Osteoblast (primary cell): ENCODE measurements around the gene MRPS26. TPM values are rescaled to one million over a fixed set of nuclear protein-coding genes. Genes with fewer than 3 reads are reported as not detected.

ENCODE experiments used
- DNase-seq: peaks from one replicate; pipeline ENCODE4 v3.0.0; 2011; ENCODE audit warnings: low spot score, mixed read lengths; ENCODE audit not compliant: insufficient read length; ENCODE audit errors: missing footprints
- H2AFZ ChIP-seq: 2 replicates; pipeline ENCODE4 v1.6.0; 2011; ENCODE audit warnings: mild to moderate bottlenecking, low read length
- H3K27ac ChIP-seq: 2 replicates; pipeline ENCODE4 v1.5.1; 2011; ENCODE audit warnings: mild to moderate bottlenecking, low read depth, low read length, moderate library complexity
- H3K27me3 ChIP-seq: 2 replicates; pipeline ENCODE4 v1.6.0; 2012; ENCODE audit warnings: mild to moderate bottlenecking, control low read depth, inconsistent platforms, low read length, moderate library complexity; ENCODE audit not compliant: insufficient read depth
- H3K36me3 ChIP-seq: 2 replicates; pipeline ENCODE4 v1.5.1; 2011; ENCODE audit warnings: mild to moderate bottlenecking, low read length, control low read depth, moderate library complexity; ENCODE audit not compliant: insufficient read depth
- H3K4me1 ChIP-seq: 2 replicates; pipeline ENCODE4 v1.5.1; 2011; ENCODE audit warnings: mild to moderate bottlenecking, low read length, control low read depth, moderate library complexity; ENCODE audit not compliant: insufficient read depth
- H3K4me2 ChIP-seq: 2 replicates; pipeline ENCODE4 v1.6.0; 2011; ENCODE audit warnings: mild to moderate bottlenecking, low read length; ENCODE audit not compliant: insufficient read depth
- H3K4me3 ChIP-seq: fragments of 200-600 bp; sonication (generic); 3 replicates; pipeline ENCODE4 v1.5.1; 2012; ENCODE audit warnings: mild to moderate bottlenecking, low read length, inconsistent platforms; ENCODE audit not compliant: insufficient read depth
- H3K79me2 ChIP-seq: 2 replicates; pipeline ENCODE4 v1.6.0; 2012; ENCODE audit warnings: mild to moderate bottlenecking, low read length, control low read depth, inconsistent platforms; ENCODE audit not compliant: insufficient read depth
- H3K9me3 ChIP-seq: 2 replicates; pipeline ENCODE4 v1.5.1; 2011; ENCODE audit warnings: low read depth, low read length, control low read depth
- H4K20me1 ChIP-seq: 2 replicates; pipeline ENCODE4 v1.6.0; 2012; ENCODE audit warnings: mild to moderate bottlenecking, low read length, control low read depth; ENCODE audit not compliant: insufficient read depth
- total RNA-seq: library from RNA; depleted of rRNA; stranded (reverse); fragments of >200 nt; gene quantifications from 2 replicates; pipeline ENCODE4 v1.2.3, GENCODE V29; 2012
- TF ChIP-seq, protein P1 (sequence below): IDR thresholded peaks from 2 replicates; pipeline ENCODE4 v1.5.1; 2011; ENCODE audit warnings: mild to moderate bottlenecking, low read depth, low read length, moderate library complexity; ENCODE audit errors: extremely low read depth

MRPS26 gene
- total RNA-seq, 1 donor: 21.0 TPM

GRCh38 chr20:3042625-3043024, 3.2 kb upstream of the MRPS26 start:
- Histone ChIP-seq H3K9me3 (no peaks in the 10 kb centered on the region), H3K4me2 (no peak overlapping the region), H4K20me1 (no peaks in the 10 kb centered on the region), H3K4me1 (peaks cover 15% of the 10 kb centered on the region), H3K79me2 (peaks cover 9% of the 10 kb centered on the region), H2AFZ (no peak overlapping the region), H3K4me3 (no peak overlapping the region), H3K36me3 (peaks cover 8% of the 10 kb centered on the region), H3K27me3 (no peaks in the 10 kb centered on the region), H3K27ac (no peak overlapping the region)
- DNase-seq: no peak
- TF ChIP-seq, protein P1, sequence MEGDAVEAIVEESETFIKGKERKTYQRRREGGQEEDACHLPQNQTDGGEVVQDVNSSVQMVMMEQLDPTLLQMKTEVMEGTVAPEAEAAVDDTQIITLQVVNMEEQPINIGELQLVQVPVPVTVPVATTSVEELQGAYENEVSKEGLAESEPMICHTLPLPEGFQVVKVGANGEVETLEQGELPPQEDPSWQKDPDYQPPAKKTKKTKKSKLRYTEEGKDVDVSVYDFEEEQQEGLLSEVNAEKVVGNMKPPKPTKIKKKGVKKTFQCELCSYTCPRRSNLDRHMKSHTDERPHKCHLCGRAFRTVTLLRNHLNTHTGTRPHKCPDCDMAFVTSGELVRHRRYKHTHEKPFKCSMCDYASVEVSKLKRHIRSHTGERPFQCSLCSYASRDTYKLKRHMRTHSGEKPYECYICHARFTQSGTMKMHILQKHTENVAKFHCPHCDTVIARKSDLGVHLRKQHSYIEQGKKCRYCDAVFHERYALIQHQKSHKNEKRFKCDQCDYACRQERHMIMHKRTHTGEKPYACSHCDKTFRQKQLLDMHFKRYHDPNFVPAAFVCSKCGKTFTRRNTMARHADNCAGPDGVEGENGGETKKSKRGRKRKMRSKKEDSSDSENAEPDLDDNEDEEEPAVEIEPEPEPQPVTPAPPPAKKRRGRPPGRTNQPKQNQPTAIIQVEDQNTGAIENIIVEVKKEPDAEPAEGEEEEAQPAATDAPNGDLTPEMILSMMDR: no peak

GRCh38 chr20:3043322-3043721, 2.5 kb upstream of the MRPS26 start, which contains the start of gene GNRH2:
Gene GNRH2, plus strand, starts transcription at chr20:3043622. Its CDS starts 793 bp downstream, at chr20:3044415.
- TF ChIP-seq, protein P1: no peak
- Histone ChIP-seq H3K79me2 (peaks cover 11% of the 10 kb centered on the region), H3K9me3 (no peaks in the 10 kb centered on the region), H3K4me2 (no peak within 1 kb of the TSS), H2AFZ (no peak within 1 kb of the TSS), H3K4me1 (peaks cover 15% of the 10 kb centered on the region), H3K36me3 (peaks cover 11% of the 10 kb centered on the region), H3K27ac (no peak within 1 kb of the TSS), H3K4me3 (no peak within 1 kb of the TSS), H4K20me1 (no peaks in the 10 kb centered on the region), H3K27me3 (no peaks in the 10 kb centered on the region)
- DNase-seq: no peak

- H3K9me3 ChIP-seq: no peaks in the 10 kb centered on the region
- TF ChIP-seq, protein P1: no peak
- H3K79me2 ChIP-seq: peaks cover 11% of the 10 kb centered on the region
- no peak overlapping the region for H2AFZ ChIP-seq
- H3K27ac ChIP-seq: peak overlapping the region; percentile 80
- DNase-seq: no peak
- H3K27me3 ChIP-seq: no peaks in the 10 kb centered on the region
- H3K4me1 ChIP-seq: peaks cover 15% of the 10 kb centered on the region
- no peak overlapping the region for H3K4me3 ChIP-seq
- no peaks in the 10 kb centered on the region for H4K20me1 ChIP-seq
- H3K36me3 ChIP-seq: peaks cover 22% of the 10 kb centered on the region
- no peak overlapping the region for H3K4me2 ChIP-seq
Measured at GRCh38 chr20:3044336-3044965, 1.4 kb upstream of the MRPS26 start.

GRCh38 chr20:3045042-3045815, 623 bp upstream of the MRPS26 start:
- H3K4me3 ChIP-seq: peak overlapping the region; percentile 94
- H2AFZ ChIP-seq: peak overlapping the region; percentile 72
- TF ChIP-seq, protein P1: no peak

More at GRCh38 chr20:3045042-3045815, 623 bp upstream of the MRPS26 start:
- peaks cover 11% of the 10 kb centered on the region for H3K79me2 ChIP-seq
- no peaks in the 10 kb centered on the region for H3K27me3 ChIP-seq
- DNase-seq: peak; percentile 98
- no peaks in the 10 kb centered on the region for H4K20me1 ChIP-seq
- peak overlapping the region; percentile 80 for H3K27ac ChIP-seq
- H3K4me2 ChIP-seq: peak overlapping the region; percentile 81
- peaks cover 15% of the 10 kb centered on the region for H3K4me1 ChIP-seq
- H3K36me3 ChIP-seq: peaks cover 26% of the 10 kb centered on the region
- H3K9me3 ChIP-seq: no peaks in the 10 kb centered on the region
